K562 treated with DMSO at 1 percent for 12 hours (cell line): Measurements from ENCODE around the gene RGL4. TPM values are rescaled to one million over a fixed set of nuclear protein-coding genes. Genes with fewer than 3 reads are reported as not detected.

Source experiments
- total RNA-seq: library from RNA; unstranded; fragments of 300-600 nt; gene quantifications from 2 replicates; pipeline ENCODE4 v1.2.3, GENCODE V29; 2022; ENCODE audit not compliant: insufficient read depth

Gene RGL4
- total RNA-seq: not detected in 2 replicates

DNA sequence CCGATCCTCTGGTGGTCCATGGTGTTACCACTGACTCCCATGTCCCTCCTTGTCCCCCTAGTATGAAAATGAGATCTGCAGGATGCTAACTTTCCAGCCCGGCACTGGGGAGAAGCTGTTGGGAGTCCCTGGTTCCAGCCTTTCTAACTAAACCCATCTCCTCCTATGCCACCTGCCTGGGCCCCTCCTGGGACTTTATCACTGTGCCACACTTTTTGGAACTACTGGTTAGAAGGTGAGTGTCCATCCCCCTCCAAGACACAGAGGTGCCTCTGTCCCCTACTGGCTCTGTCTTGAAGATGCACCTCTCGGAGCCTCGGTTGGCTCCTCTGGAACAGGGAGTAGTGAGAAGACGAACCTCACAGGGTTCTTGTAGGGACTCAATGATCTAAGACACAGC is at the start of gene RGL4:
Gene RGL4, plus strand, starts transcription at position 301 of the 400 bp plus-strand sequence. CDS start 1,018 bp downstream, outside the sequence.

Other genes with a start within 250 kb of the RGL4 start
- gene IGLL1, start 110.7 kb upstream of the RGL4 start, total RNA-seq: not detected in 2 replicates
- not detected in 2 replicates for gene DRICH1, start 58.7 kb upstream of the RGL4 start, total RNA-seq
- 0.59 and 1.9 TPM in 2 replicates for gene ZNF70, start 60.1 kb downstream of the RGL4 start, total RNA-seq
- not detected in 2 replicates for gene VPREB3, start 63.4 kb downstream of the RGL4 start, total RNA-seq
- gene C22orf15, start 72.0 kb downstream of the RGL4 start, total RNA-seq: not detected in 2 replicates
- gene CHCHD10, start 77.0 kb downstream of the RGL4 start, total RNA-seq: 110 and 118 TPM in 2 replicates
- gene MMP11, start 81.8 kb downstream of the RGL4 start, total RNA-seq: 0.96 and 2.1 TPM in 2 replicates
- 92.3 and 98.6 TPM in 2 replicates for gene SMARCB1, start 96.0 kb downstream of the RGL4 start, total RNA-seq
- 2.2 and 4.6 TPM in 2 replicates for gene DERL3, start 148.0 kb downstream of the RGL4 start, total RNA-seq
- 2.6 and 4.8 TPM in 2 replicates for gene SLC2A11, start 166.9 kb downstream of the RGL4 start, total RNA-seq
- 256 and 335 TPM in 2 replicates for gene MIF, start 203.4 kb downstream of the RGL4 start, total RNA-seq